GM13977 (cell line): ENCODE measurements around the gene LUZP2.

Experiments
- DNase-seq: peaks from one replicate; pipeline ENCODE4 v3.0.0; 2012; ENCODE audit warnings: low spot score
- CTCF ChIP-seq: IDR thresholded peaks from 2 replicates; pipeline ENCODE4 v1.5.1; 2012; ENCODE audit warnings: mild to moderate bottlenecking, control low read depth; ENCODE audit not compliant: insufficient read depth; ENCODE audit errors: extremely low read depth, missing control alignments
- in situ Hi-C: fragments of 300-500 bp; cut with MboI; formaldehyde crosslinking; loops from one replicate; pipeline ENCODE4 v1.12.0; 2022; ENCODE audit warnings: low sequenced_read_pairs, low pct_unique_long_range_greater_than_20kb, mixed read lengths, inconsistent platforms; ENCODE audit not compliant: unreplicated experiment

LUZP2 gene

GRCh38 chr11:24617856-24618255 is 121.0 kb downstream of the LUZP2 start:
- TF ChIP-seq CTCF, result peak; percentile 1
- in situ Hi-C loops, result no loop called here
- DNase-seq, result no peak

GRCh38 chr11:24619900-24620299 is 123.0 kb downstream of the LUZP2 start:
- no peak for TF ChIP-seq CTCF
- DNase-seq, result no peak
- in situ Hi-C loops, result no loop called here

- in situ Hi-C loops, result no loop called here
These were observed 125.4 kb downstream of the LUZP2 start for GRCh38 chr11:24622262-24622661.

GRCh38 chr11:24623121-24623520 is 126.3 kb downstream of the LUZP2 start:
- no peak for TF ChIP-seq CTCF
- in situ Hi-C loops, result no loop called here
- no peak for DNase-seq

More at GRCh38 chr11:24622262-24622661, 125.4 kb downstream of the LUZP2 start:
- DNase-seq, result no peak
- no peak for TF ChIP-seq CTCF

GRCh38 chr11:24624432-24624831 is 127.6 kb downstream of the LUZP2 start:
- in situ Hi-C loops, result no loop called here
- no peak for DNase-seq
- TF ChIP-seq CTCF, result no peak

- TF ChIP-seq CTCF, result no peak
- in situ Hi-C loops, result no loop called here
- no peak for DNase-seq
These were observed 129.1 kb downstream of the LUZP2 start for GRCh38 chr11:24625975-24626374.

GRCh38 chr11:24628224-24628776 is 131.4 kb downstream of the LUZP2 start:
- no peak for TF ChIP-seq CTCF
- in situ Hi-C loops, result no loop called here
- no peak for DNase-seq
